Fibroblast of lung (primary cell): ENCODE data around the gene GABBR2. TPM values are rescaled to one million over a fixed set of nuclear protein-coding genes. Genes with fewer than 3 reads are reported as not detected.

Experiments used
- DNase-seq, 2 donors: peaks; one replicate each; pipeline versions ENCODE4 v3.0.0 to v3.0.0-alpha.2; 2010; ENCODE audit warnings: low read depth in 2 of 2
- H2AFZ ChIP-seq: 2 replicates; pipeline ENCODE4 v1.5.1; 2012; ENCODE audit warnings: low read length, control low read depth, inconsistent platforms
- H3K27ac ChIP-seq: 2 replicates; pipeline ENCODE4 v1.5.1; 2011; ENCODE audit warnings: low read length, control low read depth; ENCODE audit not compliant: insufficient read depth
- H3K27me3 ChIP-seq: 2 replicates; pipeline ENCODE4 v1.5.1; 2011; ENCODE audit warnings: mild to moderate bottlenecking, low read length; ENCODE audit not compliant: control insufficient read depth, insufficient read depth
- H3K36me3 ChIP-seq: 2 replicates; pipeline ENCODE4 v1.5.1; 2011; ENCODE audit warnings: low read length; ENCODE audit not compliant: control insufficient read depth, insufficient read depth
- H3K4me1 ChIP-seq: 2 replicates; pipeline ENCODE4 v1.5.1; 2011; ENCODE audit warnings: low read length; ENCODE audit not compliant: control insufficient read depth, insufficient read depth; ENCODE audit errors: extremely low read depth
- H3K4me2 ChIP-seq: 2 replicates; pipeline ENCODE4 v1.5.1; 2011; ENCODE audit warnings: low read length, control low read depth; ENCODE audit not compliant: insufficient read depth; ENCODE audit errors: extremely low read depth
- H3K4me3 ChIP-seq, 4 experiments: fragments of 200-600 bp in 1 of 4; sonication (generic) in 1 of 4; replicated peaks in 1 of 4; 2 replicates each; pipeline ENCODE4 v1.5.1; 2011 to 2016; ENCODE audit warnings: low read length in 4 of 4, low read depth in 3 of 4, mild to moderate bottlenecking in 3 of 4, control low read depth in 2 of 4, inconsistent platforms in 1 of 4, mixed read lengths in 1 of 4; ENCODE audit not compliant: insufficient read depth in 1 of 4; ENCODE audit errors: control extremely low read depth in 1 of 4
- H3K79me2 ChIP-seq: 2 replicates; pipeline ENCODE4 v1.5.1; 2012; ENCODE audit warnings: mild to moderate bottlenecking, low read length, inconsistent platforms; ENCODE audit not compliant: control insufficient read depth, insufficient read depth
- H3K9ac ChIP-seq: 2 replicates; pipeline ENCODE4 v1.5.1; 2011; ENCODE audit warnings: mild to moderate bottlenecking, low read length, control low read depth; ENCODE audit not compliant: insufficient read depth
- H3K9me3 ChIP-seq: 2 replicates; pipeline ENCODE4 v1.5.1; 2012; ENCODE audit warnings: low read depth, low read length; ENCODE audit not compliant: control insufficient read depth, insufficient read depth
- H4K20me1 ChIP-seq: 2 replicates; pipeline ENCODE4 v1.5.1; 2011; ENCODE audit warnings: low read length; ENCODE audit not compliant: control insufficient read depth, insufficient read depth; ENCODE audit errors: extremely low read depth
- CTCF ChIP-seq, 2 donors: IDR thresholded peaks in 1 of 2; conservative IDR thresholded peaks in 1 of 2; 1 replicate in 1 of 2; 2 replicates in 1 of 2; pipeline ENCODE4 v1.5.1; 2011 to 2012; ENCODE audit warnings: low read length in 2 of 2, control low read depth in 1 of 2, inconsistent platforms in 1 of 2, low read depth in 1 of 2, mild to moderate bottlenecking in 1 of 2
- EZH2 ChIP-seq: IDR thresholded peaks from 2 replicates; pipeline ENCODE4 v1.5.1; 2012; ENCODE audit warnings: low read length, control low read depth, mild to moderate bottlenecking; ENCODE audit errors: missing control alignments
- polyA plus RNA-seq, 2 donors: library from polyadenylated mRNA; depleted of rRNA in 1 of 2; stranded (reverse) in 1 of 2; unstranded in 1 of 2; fragments of >200 nt; gene quantifications; 2 replicates each; pipeline ENCODE4 v1.2.1, GENCODE V29; 2011 to 2012; ENCODE audit warnings: missing spikeins in 1 of 2
- total RNA-seq: library from RNA; depleted of rRNA; stranded (reverse); fragments of >200 nt; gene quantifications from 2 replicates; pipeline ENCODE4 v1.2.1, GENCODE V29; 2014

Gene GABBR2
- total and polyA plus RNA-seq, 2 donors (not counting 1 experiment from before 2014, with no cell fraction given), result 0.32 to 0.33 TPM

- Histone ChIP-seq H4K20me1 (no peaks in the 10 kb centered on the region), H3K9me3 (no peaks in the 10 kb centered on the region), H3K4me3 (no peak overlapping the region), H3K9ac (no peak overlapping the region), H2AFZ (no peak overlapping the region), H3K4me2 (no peak overlapping the region), H3K27ac (no peak overlapping the region), H3K27me3 (no peaks in the 10 kb centered on the region), H3K4me1 (no peaks in the 10 kb centered on the region), H3K36me3 (no peaks in the 10 kb centered on the region), H3K79me2 (no peaks in the 10 kb centered on the region)
- TF ChIP-seq EZH2, result no peak
- TF ChIP-seq CTCF (conservative IDR thresholded peaks at IDR 0.05 in 1 of 2, IDR thresholded peaks at IDR 0.05 in 1 of 2; ENCODE audit: low read depth in 1 of 2, low read length in 2 of 2), result no peak
- no peak for DNase-seq
Measured at GRCh38 chr9:98584059-98584458, 124.7 kb downstream of the GABBR2 start.

- Histone ChIP-seq H3K9me3 (no peaks in the 10 kb centered on the region), H3K27me3 (no peaks in the 10 kb centered on the region), H3K4me1 (no peaks in the 10 kb centered on the region), H3K36me3 (no peaks in the 10 kb centered on the region), H3K9ac (no peak overlapping the region), H3K4me3 (no peak overlapping the region), H3K27ac (no peak overlapping the region), H3K4me2 (no peak overlapping the region), H2AFZ (no peak overlapping the region), H3K79me2 (no peaks in the 10 kb centered on the region), H4K20me1 (no peaks in the 10 kb centered on the region)
- TF ChIP-seq CTCF (conservative IDR thresholded peaks at IDR 0.05 in 1 of 2, IDR thresholded peaks at IDR 0.05 in 1 of 2; ENCODE audit: low read depth in 1 of 2, low read length in 2 of 2), result no peak
- no peak for TF ChIP-seq EZH2
- peak in 1 of 2 donors; percentile 48 for DNase-seq
Measured at GRCh38 chr9:98583417-98583816, 125.3 kb downstream of the GABBR2 start.

GRCh38 chr9:98580956-98581355, 127.8 kb downstream of the GABBR2 start:
- no peak overlapping the region for H3K4me2 ChIP-seq
- TF ChIP-seq EZH2, result no peak
- no peak overlapping the region for H2AFZ ChIP-seq
- no peak overlapping the region for H3K27ac ChIP-seq
- H3K9me3 ChIP-seq, result no peaks in the 10 kb centered on the region
- no peaks in the 10 kb centered on the region for H4K20me1 ChIP-seq
- no peaks in the 10 kb centered on the region for H3K27me3 ChIP-seq
- H3K4me3 ChIP-seq, result no peak overlapping the region
- no peak for DNase-seq
- no peaks in the 10 kb centered on the region for H3K36me3 ChIP-seq
- no peaks in the 10 kb centered on the region for H3K79me2 ChIP-seq
- no peaks in the 10 kb centered on the region for H3K4me1 ChIP-seq
- H3K9ac ChIP-seq, result no peak overlapping the region
